Myocyte (in vitro differentiated cells): ENCODE measurements around the gene SMAD3. TPM values are rescaled to one million over a fixed set of nuclear protein-coding genes. Genes with fewer than 3 reads are reported as not detected.
A peak's percentile ranks its signal among the peaks of the same experiment; 100 is the strongest.
"Not testable (repeated sequence)": the region's sequence is repeated elsewhere in the genome, so short reads cannot be mapped to it uniquely, and the experiment has no call there.

ENCODE experiments used
- DNase-seq: peaks from one replicate; pipeline ENCODE4 v3.0.0-alpha.2; 2012; ENCODE audit warnings: low read depth
- total RNA-seq: library from RNA; depleted of rRNA; stranded (reverse); fragments of >200 nt; gene quantifications from 2 replicates; pipeline ENCODE4 v1.2.3, GENCODE V29; 2014

The SMAD3 gene
- total RNA-seq, 1 donor from 2014 or later = 24.4 TPM

DNA sequence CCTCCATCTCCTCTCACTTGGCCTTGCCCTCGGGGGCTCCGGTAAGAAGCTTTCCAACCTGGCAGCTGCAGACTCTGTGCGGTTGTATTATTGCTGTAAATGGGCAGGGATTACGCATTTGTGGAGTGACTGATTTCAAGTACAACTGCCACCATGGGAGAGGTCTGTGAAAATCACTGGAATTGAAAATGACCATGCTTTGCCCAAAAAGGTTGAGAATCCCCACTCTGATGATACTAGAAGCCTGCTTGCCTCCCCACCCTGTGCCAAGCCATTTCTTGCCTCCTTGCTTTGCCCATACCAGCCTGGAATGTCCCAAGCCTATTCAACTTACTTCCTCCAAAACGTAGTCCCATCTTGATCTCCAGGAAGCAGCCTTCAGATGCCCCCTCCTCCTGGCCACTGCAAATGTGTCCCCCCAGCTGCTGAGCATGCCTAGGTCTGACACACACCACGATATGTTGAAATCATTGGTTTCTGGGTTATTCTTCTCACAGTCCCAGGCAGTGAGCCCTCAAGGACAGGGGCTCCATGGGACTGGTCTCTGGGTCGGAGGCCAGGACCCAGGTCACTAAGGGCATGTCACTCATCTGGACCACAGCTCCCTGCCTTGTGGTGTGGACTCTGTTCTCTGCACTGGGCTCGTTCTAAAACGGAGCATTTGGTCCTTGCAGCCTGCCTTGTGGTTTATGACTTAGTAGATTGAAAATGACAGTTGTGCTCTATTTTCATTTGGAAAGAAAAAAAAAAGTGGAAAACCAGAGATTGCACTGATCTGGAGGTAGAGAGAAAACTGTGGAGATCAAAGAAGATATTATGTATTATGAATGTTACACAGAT is 42.9 kb downstream of the SMAD3 start:
- DNase-seq = peak; percentile 76

DNA sequence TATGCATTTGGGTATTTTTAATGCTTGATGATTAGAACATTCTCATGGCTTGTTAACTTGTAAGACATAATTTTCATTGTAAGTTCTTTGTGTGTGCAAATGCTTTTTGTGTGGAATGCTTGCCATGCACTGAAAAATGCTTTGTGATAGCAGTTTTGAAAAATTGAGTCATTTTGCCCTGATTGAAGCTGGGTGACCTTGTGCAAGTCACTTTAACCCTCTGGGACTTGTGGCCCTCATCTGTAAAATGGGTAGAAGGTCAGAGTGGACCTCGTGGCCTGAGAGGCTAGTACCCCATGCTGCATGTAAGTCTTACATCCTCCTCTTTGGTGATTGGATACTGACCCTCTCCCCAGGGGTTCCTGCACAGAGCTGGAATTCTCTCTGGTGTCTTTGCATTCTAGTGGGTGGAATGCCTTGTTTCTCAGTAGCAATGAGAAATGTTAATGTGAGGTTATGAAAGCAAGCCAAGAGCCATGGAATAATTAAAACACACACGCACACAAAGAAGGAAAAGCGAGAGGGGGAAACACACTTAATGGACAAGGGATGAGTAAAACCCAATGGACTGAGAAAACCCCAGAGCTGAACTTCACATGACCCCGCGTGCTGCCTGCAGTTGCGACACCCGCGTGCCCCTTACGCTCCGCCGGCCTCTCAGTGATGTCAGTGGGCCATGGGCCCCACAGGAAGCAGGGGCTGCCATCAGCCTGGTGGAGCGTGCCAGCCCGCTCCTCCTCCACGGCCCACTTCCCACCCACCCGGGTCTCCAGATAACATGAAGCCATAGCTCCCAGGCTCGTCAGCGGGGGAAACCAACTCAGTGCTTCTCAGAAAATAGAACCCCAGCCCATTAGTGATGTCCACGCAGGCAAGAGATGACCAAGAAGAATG is 44.0 kb downstream of the SMAD3 start:
- peak; percentile 82 for DNase-seq

DNA sequence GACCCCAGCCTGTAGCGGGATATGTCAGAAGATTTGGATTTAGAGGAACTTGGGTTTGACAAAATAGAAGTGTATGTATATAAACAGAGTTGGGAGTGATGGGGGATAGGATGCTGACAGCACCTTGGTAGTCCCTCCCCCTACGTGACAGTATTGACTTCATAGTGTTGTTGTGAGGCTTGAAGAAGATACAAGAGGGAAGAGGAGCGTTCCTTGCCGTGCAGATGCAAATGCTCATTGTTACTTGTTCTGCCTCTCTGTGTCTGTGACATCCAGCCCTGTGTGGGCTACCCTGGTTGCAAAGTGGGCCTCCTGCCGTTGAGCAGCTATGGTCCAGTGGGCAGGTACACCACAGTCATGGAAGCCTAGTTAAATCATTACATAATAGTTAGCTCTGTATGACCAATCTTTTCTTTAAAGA is 45.0 kb downstream of the SMAD3 start:
- no peak for DNase-seq

DNA sequence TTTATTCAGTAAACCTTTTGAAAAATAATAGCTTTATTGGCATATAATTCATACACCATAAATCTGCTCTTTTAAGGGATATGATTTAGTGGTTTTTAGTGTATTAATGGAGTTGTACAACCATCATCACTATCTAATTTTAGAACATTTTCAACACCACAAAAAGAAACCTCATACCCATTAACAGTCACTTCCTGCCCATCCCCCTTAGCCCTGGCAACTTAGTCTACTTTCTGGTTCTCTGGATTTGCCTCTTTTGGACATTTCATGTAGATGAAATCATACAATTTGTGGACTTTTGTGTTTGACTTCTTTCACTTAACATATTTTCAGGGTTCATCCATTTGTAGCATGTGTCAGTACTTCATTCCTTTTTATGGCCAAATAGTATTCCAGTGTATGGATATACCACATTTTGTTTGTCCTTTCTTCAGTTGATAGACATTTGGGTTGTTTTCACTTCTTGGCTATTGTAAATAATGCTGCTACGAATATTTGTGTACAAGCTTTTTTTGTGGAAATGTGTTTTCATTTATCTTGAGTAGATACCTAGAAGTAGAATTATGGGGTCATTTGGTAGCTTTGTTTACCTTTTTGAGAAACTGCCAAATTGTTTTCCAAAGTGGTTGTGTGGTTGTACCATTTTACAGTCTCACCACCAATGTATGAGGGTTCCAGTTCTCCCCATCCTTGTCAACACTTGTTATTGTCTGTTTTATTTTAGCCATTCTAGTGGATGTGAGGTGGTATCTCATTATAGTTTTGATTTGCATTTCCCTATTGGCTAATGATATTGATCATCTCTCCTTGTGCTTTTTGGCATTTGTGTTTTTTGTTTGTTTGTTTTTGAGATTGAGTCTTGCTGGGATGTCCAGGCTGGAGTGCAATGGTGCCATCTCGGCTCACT is 45.8 kb downstream of the SMAD3 start:
- DNase-seq = no peak

DNA sequence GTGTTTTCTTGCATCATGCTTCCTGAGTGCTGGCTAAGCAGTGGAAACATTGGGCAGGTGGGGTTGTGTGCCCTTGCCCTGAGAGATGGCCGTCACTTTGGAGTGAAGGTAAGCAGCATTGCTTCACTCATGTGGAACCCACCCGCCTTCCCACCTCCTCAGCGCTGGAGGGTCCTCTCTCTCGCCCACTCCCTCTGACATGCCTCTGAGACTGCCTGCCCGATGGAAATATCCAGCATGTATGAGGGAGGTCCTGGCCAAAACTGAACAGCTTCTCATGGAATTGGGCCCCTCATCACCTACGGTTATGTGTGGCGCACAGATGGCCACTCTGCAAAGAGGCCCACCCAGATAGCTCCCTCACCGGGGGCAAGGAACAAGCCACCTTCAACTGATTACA is 48.6 kb downstream of the SMAD3 start:
- no peak for DNase-seq

DNA sequence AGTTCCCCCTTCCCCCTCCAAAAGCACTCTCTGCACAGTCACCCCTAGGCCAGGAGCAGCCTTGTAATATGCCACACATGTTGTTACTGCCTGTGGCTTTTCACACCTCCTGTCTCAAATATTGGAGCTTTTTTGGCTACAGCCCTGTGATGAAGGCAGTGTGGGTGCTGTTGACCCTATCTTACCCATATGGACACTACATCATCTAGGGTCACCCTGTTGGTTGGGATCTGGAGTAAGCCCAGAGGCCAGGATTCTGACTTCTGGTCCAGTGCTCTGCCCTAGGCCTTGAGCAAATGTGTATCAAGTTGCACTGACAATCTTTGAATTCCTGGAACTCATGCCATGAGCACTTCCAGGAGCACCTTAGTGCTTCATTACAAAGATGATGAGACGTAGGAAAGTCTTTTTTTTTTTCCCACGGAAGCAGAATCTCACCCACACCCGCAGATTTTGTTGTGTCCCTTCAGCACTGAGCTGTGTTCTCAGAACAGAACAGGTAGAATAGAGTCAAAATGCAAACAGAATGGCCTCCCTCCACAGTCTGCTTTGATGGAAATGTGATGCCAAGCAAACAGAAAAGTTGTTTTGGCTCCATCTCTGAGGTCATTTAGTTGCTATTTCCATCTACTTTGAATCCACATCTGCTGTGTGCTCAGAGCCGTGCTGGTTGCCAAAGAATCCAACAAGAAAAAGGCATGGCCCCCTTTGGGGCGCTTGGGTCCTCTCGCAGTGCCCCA is 49.6 kb downstream of the SMAD3 start:
- no peak for DNase-seq

DNA sequence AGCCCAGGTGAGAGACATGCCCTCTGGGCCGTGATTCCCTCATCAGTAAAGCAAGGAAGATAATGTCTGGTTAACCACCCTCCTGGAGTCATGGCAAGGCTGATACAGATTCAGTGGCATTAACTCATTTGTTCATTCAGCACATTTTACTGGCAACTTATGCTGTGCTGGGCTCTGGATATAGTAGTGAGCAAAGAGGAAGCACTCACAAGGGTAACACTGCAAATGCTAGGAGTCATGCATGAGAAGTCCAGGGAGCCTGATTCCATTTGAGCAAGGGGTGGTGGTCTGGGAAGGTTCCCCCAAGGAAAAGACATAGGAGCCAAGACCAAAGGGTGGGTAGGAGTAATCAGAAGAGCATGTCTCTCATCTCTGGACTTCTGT is 50.2 kb downstream of the SMAD3 start:
- DNase-seq = no peak

DNA sequence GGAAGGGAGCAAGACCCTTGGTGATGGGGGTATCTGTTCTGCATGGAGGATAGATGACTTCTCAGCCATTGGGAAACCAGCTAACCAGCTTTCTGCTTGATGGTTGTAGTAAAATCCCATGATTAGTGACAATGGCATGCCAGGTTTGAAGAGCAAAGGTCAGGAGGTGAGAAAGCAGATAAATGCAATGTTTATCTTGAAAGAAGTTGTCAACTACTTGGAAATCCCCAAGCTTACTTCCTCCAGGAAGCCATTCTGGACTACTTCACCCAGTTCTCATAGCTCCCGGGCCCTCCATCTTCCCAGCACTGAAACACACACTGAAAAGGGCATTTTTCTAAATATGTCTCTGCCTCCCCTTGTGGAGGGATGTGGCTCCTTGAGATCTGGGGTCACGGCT is 51.3 kb downstream of the SMAD3 start:
- no peak for DNase-seq

DNA sequence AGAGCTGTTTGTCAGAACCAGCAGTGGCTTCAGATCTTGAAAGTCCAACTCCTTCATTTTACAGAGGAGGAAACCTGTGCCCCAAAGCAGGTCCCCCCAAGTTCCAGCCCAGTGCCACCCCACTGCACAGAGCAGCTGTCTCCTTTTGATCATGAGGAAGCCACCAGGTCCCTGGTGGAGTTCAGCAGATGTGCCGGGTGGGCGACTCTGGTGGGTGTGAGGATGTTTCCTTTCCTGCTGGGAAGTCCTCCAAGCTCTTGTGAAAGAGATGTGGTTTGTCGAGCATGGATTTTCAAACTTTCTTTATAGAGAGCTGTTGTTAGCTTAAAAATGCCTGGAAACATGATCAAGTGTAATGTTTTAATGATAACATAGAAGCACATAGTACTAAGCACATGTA is 52.0 kb downstream of the SMAD3 start:
- no peak for DNase-seq

DNA sequence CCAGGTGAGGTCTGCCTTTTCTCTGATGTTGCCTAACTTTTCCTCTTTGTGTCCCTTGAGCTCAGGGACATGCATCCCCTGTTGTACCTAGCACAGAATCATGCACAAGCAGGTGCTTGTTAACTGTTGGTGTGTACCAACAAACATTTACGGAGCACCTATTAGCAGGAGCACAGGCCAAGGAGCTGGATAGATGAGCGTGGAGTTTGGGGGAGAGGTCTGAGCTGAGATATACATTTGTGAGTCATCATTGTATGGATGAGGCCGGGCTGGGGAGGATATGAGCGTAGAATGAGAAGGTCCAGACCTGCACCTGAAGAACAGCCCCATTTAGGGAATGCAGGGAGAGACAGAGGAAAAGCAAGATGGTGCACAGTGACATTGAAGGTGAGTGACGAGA is 53.4 kb downstream of the SMAD3 start:
- no peak for DNase-seq

DNA sequence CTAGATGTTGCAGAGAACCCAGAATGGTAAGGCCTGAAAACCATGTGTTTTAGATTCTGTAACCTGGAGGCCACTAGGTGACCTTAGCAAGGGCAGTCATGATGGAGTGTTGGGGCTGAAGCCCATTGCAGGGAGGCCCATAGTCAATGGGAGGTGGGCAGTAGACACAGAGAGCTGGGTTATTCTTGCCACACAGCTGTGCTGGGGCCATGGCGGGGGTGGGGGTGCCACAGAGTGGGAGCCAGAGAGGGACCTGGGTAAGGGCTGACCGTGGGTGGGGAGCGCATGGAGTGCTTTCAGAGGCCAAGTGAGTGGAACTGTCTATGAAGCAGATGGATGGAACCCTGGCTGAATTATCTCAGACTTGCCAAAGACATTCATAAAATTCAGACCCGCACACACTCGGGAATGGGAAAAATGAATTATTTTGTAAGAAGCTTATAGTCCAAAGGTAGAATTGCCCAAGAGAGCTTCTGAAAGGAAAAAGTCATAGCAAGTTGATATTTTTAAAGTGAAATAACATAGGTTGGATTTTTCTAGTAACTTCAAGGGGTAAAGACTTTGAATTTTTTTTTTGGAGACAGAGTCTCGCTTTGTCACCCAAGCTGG is 53.9 kb downstream of the SMAD3 start:
- DNase-seq = no peak

DNA sequence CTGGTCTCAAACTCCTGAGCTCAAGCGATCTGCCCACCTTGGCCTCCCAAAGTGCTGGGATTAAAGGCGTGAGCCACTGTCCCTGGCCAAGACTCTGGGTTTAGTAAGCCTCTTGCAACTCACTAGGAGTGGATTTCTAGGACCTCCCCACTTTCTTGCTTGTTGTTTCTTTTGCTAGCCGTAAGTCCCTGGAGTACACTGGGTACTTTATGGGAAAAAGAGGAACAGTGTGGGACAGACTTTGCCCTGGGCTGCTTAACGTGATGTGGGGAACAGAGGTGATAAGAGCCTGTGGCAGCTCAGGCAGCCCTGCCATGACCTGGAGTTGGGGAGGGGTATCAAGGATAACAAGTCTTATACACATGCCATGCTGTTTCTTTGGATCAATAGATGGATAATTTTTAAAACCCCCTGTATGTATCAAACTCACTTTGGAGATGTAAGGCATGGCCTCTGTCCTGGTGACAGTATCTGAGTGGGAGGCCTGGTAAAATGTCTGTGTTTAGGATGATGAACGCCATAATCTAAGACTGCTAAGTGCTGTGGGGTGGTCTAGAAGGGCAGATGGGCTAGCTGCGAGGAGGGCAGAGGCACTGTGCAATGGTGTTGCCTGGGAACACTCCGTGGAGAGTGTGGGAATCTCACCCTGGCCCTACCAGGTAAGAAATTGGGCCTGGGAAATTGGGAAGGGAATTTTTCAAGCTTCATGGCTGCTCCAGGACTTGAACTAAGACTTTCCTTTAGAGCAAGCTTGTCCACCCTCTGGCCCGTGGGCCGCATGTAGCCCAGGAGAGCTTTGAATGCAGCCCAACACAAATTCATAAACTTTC is 54.8 kb downstream of the SMAD3 start:
- DNase-seq = no peak

DNA sequence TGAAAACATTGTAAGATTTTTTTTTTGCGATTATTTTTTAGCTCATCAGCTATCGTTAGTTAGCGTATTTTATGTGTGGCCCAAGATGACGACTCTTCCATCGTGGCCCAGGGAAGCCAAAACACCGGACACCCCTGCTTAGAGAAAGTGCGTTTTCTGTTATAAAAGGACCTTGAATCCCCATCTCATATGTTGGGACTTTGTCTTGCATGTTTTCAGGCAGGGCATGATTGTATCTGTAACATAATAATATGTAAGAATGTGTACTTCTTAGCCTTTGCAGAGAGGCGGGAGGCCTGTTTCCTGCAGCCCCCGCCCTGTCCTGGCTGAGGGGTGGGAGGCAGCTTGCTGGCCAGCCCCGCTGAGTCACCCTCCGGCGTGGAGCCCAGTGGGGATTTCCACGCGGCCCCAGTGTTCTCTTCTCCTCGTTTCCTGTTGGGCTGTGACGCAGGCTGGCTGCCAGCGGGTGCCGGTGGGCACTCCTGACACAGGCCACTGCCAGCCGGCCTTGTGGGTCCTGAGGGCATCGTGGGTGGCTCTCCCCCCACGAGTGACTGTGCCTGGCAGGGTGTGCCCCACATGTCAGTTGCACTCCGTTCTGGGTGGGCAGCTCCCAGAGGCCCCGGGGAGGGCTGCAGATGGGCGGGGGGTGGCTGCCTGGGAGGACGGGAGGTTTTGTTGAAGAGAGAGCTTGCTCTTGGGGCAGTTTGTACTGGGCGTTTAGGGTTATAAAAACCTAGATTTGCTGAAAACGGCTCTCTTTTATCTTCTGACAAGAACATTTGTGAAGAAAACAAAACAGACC is 55.6 kb downstream of the SMAD3 start:
- peak; percentile 74 for DNase-seq

DNA sequence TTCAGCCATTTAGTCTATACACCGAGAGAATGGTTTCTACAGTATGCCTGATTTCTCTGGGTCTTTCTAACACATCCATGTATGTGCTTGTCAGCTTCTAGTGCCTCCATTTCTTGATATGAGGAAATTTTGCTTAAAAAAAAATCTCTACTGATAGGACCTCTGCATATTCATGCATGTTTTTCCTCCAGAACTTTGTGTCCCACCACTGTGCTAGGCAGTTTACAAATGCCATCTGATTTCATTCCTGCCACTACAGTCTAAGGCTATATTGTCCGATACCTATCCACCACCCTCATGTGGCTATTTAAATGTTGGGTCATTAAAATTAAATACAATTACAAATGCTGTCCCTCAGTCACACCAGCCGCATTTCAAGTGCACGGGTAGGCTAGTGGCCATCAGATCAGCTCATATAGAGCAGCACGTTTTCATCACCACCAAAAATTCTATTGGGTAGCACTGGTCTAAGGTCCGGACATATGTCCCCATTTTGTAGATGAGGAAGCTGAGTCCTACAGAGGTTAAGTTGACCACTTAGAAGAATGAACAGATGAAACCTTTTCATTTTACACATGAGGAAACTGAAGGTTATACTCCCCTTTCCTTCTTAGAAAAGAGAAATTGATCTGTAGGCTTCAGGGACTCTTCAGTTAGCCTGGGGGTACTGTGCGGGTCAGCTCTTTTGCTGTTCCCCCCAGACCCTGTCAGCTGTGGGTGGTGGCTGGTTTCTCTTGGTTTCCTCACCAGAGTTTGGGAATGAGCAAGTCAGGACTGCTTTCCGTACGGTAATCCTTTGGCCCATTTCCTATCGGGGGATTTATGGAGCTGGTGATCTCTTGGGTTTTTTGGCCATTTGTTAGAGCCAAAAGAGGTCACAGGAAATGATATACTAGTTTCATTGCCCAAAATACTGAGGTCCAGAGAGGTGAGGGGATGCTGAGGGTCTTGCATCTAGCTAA is 56.5 kb downstream of the SMAD3 start:
- no peak for DNase-seq

DNA sequence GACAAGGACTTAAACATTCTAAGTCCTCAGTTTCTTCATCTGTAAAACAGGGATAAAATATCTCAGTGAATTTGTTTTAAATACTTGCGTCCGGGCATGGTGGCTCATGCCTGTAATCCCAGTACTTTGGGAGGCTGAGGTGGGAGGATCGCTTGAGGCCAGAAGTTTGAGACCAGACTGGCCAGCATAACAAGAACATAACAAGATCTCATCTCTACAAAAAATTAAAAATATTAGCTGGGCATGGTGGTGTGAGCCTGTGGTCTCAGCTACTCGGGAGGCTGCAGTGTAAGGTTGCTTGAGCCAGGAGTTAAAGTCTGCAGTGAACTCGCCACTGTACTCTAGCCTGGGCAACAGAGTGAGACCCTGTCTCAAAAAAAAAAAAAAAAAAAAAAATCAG is 57.4 kb downstream of the SMAD3 start:
- DNase-seq = not testable (repeated sequence)

DNA sequence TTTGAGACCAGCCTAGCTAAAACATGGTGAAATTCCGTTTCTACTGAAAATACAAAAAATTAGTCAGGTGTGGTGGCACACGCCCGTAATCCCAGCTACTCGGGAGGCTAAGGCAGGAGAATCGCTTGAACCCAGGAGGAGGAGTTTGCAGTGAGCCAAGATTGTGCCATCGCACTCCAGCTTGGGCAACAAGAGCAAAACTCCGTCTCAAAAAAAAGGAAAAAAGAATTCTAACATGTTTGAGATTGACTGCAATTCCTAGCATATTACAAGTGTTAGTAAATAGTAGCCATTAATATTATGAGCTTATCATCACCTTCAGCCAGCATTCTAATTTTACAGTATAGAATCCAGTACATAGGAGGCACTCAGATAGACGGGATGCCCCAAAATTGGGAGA is 57.9 kb downstream of the SMAD3 start:
- DNase-seq = not testable (repeated sequence)

DNA sequence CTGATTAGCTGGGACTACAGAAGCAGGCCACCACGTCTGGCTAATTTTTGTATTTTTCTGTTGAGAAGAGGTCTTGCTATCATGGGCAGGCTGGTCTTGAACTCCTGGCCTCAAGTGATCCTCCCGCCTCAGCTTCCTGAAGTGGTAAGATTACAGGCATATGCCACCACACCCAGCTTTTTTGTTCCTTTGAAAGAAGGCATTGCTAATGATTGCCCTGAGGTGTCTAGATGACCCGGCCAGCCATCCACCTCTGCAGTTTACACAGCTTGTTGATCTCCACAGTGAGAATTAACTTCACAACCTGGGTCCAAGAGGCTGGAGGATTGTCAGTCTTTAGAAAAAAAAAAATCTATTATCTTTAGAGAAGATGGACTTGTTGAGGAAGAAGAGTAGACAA is 58.7 kb downstream of the SMAD3 start:
- DNase-seq = no peak
